NCI-H128 (cell line): ENCODE data around the gene CD58.

Source experiments
- DNase-seq: peaks from one replicate; lab custom pipeline; 2025; ENCODE audit not compliant: unreplicated experiment; lab: John Stamatoyannopoulos, UW

The CD58 gene

GRCh38 chr1:116494353-116494692 lies 76.5 kb downstream of the CD58 start:
- no peak for DNase-seq

- no peak for DNase-seq
These were observed 77.1 kb downstream of the CD58 start for GRCh38 chr1:116493484-116494352.

- DNase-seq = no peak
These were observed 77.8 kb downstream of the CD58 start for GRCh38 chr1:116493036-116493435.

- no peak for DNase-seq
These were observed 78.4 kb downstream of the CD58 start for GRCh38 chr1:116492358-116492811.

- no peak for DNase-seq
These were observed 79.0 kb downstream of the CD58 start for GRCh38 chr1:116491700-116492357.

- no peak for DNase-seq
These were observed 80.2 kb downstream of the CD58 start for GRCh38 chr1:116490588-116490987.

GRCh38 chr1:116489231-116489697 lies 81.6 kb downstream of the CD58 start:
- DNase-seq = no peak

- no peak for DNase-seq
These were observed 82.8 kb downstream of the CD58 start for GRCh38 chr1:116488071-116488470.

- DNase-seq = no peak
These were observed 83.2 kb downstream of the CD58 start for GRCh38 chr1:116487583-116487982.

GRCh38 chr1:116487031-116487430 lies 83.8 kb downstream of the CD58 start:
- no peak for DNase-seq

GRCh38 chr1:116486424-116486823 lies 84.4 kb downstream of the CD58 start:
- no peak for DNase-seq

- DNase-seq = no peak
These were observed 84.8 kb downstream of the CD58 start for GRCh38 chr1:116485976-116486375.

- peak; percentile 83 for DNase-seq
These were observed 85.6 kb downstream of the CD58 start for GRCh38 chr1:116485071-116485735.

- DNase-seq = no peak
These were observed 87.1 kb downstream of the CD58 start for GRCh38 chr1:116483481-116484309.

GRCh38 chr1:116482490-116482889 lies 88.3 kb downstream of the CD58 start:
- no peak for DNase-seq

- DNase-seq = no peak
These were observed 88.9 kb downstream of the CD58 start for GRCh38 chr1:116481934-116482333.

- DNase-seq = no peak
These were observed 92.2 kb downstream of the CD58 start for GRCh38 chr1:116478621-116479020.

- DNase-seq = no peak
These were observed 93.4 kb downstream of the CD58 start for GRCh38 chr1:116477429-116477828.

- DNase-seq = no peak
These were observed 94.5 kb downstream of the CD58 start for GRCh38 chr1:116476321-116476720.

GRCh38 chr1:116475850-116476218 lies 95.0 kb downstream of the CD58 start:
- DNase-seq = no peak
